Measurements from ENCODE around the gene ZNF543.

ZNF543 gene

DNA sequence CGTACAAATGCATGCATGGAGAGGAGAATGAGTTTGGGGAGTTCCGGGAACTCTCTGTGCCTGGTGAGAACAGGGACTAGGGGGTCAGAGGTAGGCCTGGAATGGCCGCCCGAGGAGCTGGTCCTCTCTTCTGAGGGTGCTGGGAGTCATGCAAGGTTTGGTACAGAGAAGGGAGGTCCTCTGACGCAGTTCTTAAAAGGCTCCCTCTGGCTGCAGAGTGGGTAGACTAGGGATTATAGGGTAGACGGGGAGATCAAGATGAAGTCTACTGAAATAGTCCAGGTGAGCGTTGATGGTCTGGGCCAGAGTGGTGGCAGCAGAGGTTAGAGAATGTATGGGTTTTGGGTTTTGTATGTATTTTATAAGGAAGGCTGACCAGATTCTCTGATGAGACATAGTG lies 31.6 kb downstream of the ZNF543 start:
- Histone ChIP-seq H3K9me3 (peaks cover 0 to 46% (median 41%) of the 10 kb centered on the region in 3 donors), H3K4me1 (peaks cover 5 to 22% (median 11%) of the 10 kb centered on the region in 4 donors), H3K27me3 (no peaks in the 10 kb centered on the region), H3K27ac (peak overlapping the region; percentile 70 to 79), H3K36me3 (peaks cover 43 to 48% (median 47%) of the 10 kb centered on the region in 3 donors), H3K4me3 (peak overlapping the region; percentile 63 to 98)
- intact Hi-C loops (cut with DNase I; ENCODE audit: low total_unique reads), result no loop called here
- no peak for DNase-seq
- TF ChIP-seq, protein P1, sequence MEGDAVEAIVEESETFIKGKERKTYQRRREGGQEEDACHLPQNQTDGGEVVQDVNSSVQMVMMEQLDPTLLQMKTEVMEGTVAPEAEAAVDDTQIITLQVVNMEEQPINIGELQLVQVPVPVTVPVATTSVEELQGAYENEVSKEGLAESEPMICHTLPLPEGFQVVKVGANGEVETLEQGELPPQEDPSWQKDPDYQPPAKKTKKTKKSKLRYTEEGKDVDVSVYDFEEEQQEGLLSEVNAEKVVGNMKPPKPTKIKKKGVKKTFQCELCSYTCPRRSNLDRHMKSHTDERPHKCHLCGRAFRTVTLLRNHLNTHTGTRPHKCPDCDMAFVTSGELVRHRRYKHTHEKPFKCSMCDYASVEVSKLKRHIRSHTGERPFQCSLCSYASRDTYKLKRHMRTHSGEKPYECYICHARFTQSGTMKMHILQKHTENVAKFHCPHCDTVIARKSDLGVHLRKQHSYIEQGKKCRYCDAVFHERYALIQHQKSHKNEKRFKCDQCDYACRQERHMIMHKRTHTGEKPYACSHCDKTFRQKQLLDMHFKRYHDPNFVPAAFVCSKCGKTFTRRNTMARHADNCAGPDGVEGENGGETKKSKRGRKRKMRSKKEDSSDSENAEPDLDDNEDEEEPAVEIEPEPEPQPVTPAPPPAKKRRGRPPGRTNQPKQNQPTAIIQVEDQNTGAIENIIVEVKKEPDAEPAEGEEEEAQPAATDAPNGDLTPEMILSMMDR (IDR thresholded peaks at IDR 0.05), result no peak

GRCh38 chr19:57355916-57356315 lies 35.6 kb downstream of the ZNF543 start:
- TF ChIP-seq, protein P1 (IDR thresholded peaks at IDR 0.05), result no peak
- peaks cover 5 to 22% (median 9%) of the 10 kb centered on the region in 4 donors for H3K4me1 ChIP-seq
- H3K27me3 ChIP-seq, result no peaks in the 10 kb centered on the region
- H3K4me3 ChIP-seq, result no peak overlapping the region
- no peak for DNase-seq
- peaks cover 0 to 85% (median 62%) of the 10 kb centered on the region in 3 donors for H3K9me3 ChIP-seq
- H3K36me3 ChIP-seq, result peaks cover 67 to 89% (median 79%) of the 10 kb centered on the region in 3 donors
- intact Hi-C loops (cut with DNase I; ENCODE audit: low total_unique reads), result loop anchor here (5.0 kb wide), 1 partner anchor 34 kb away; the partner anchor contains the start of gene ZNF543
- no peak overlapping the region for H3K27ac ChIP-seq

GRCh38 chr19:57357406-57357805 lies 37.1 kb downstream of the ZNF543 start:
- Histone ChIP-seq H3K4me1 (peaks cover 2 to 11% (median 5%) of the 10 kb centered on the region in 4 donors), H3K9me3 (peaks cover 0 to 89% (median 62%) of the 10 kb centered on the region in 3 donors), H3K27ac (no peak overlapping the region), H3K4me3 (no peak overlapping the region), H3K27me3 (no peaks in the 10 kb centered on the region), H3K36me3 (peaks cover 67 to 85% (median 77%) of the 10 kb centered on the region in 3 donors)
- TF ChIP-seq, protein P1 (IDR thresholded peaks at IDR 0.05), result no peak
- intact Hi-C loops (cut with DNase I; ENCODE audit: low total_unique reads), result loop anchor here (5.0 kb wide), 1 partner anchor 35 kb away; the partner anchor contains the start of gene ZNF543
- DNase-seq, result no peak

- Histone ChIP-seq H3K4me3 (no peak overlapping the region), H3K27ac (no peak overlapping the region), H3K9me3 (peaks cover 0 to 72% (median 48%) of the 10 kb centered on the region in 3 donors), H3K36me3 (peaks cover 49 to 68% (median 59%) of the 10 kb centered on the region in 3 donors), H3K27me3 (no peaks in the 10 kb centered on the region), H3K4me1 (peaks cover 0 to 17% (median 4%) of the 10 kb centered on the region in 4 donors)
- TF ChIP-seq, protein P1 (IDR thresholded peaks at IDR 0.05), result no peak
- intact Hi-C loops (cut with DNase I; ENCODE audit: low total_unique reads), result loop anchor here (5.0 kb wide), 1 partner anchor 37 kb away; the partner anchor contains the start of gene ZNF543
- DNase-seq, result no peak
These were observed 39.0 kb downstream of the ZNF543 start for GRCh38 chr19:57359300-57359699.

GRCh38 chr19:57362419-57362818 lies 42.1 kb downstream of the ZNF543 start:
- intact Hi-C loops (cut with DNase I; ENCODE audit: low total_unique reads), result loop anchor here (2.0 kb wide), 1 partner anchor 122 kb away; the partner anchor contains the start of gene ZNF805
- peak overlapping the region; percentile 70 to 80 for H3K4me3 ChIP-seq

More at GRCh38 chr19:57362419-57362818, 42.1 kb downstream of the ZNF543 start:
- peak overlapping the region; percentile 92 to 97 for H3K27ac ChIP-seq
- H3K9me3 ChIP-seq, result peaks cover 0 to 47% (median 16%) of the 10 kb centered on the region in 3 donors
- peaks cover 27 to 51% (median 46%) of the 10 kb centered on the region in 3 donors for H3K36me3 ChIP-seq
- H3K27me3 ChIP-seq, result no peaks in the 10 kb centered on the region
- peaks cover 0 to 19% (median 6%) of the 10 kb centered on the region in 4 donors for H3K4me1 ChIP-seq
- TF ChIP-seq, protein P1 (IDR thresholded peaks at IDR 0.05), result no peak
- DNase-seq, result no peak
